Fibroblast of mammary gland (primary cell): ENCODE results near the gene PRDM16.

ENCODE experiments used
- DNase-seq: peaks from one replicate; pipeline ENCODE4 v3.0.0-alpha.2; 2010; ENCODE audit warnings: low read depth
- H3K4me3 ChIP-seq: 2 replicates; pipeline ENCODE4 v1.5.1; 2011; ENCODE audit warnings: low read depth, mild to moderate bottlenecking, low read length, moderate library complexity; ENCODE audit not compliant: control insufficient read depth
- TF ChIP-seq, protein P1 (sequence below): conservative IDR thresholded peaks from 2 replicates; pipeline ENCODE4 v1.5.1; 2011; ENCODE audit warnings: low read depth, low read length, inconsistent platforms; ENCODE audit not compliant: control insufficient read depth, insufficient read depth

The PRDM16 gene

DNA sequence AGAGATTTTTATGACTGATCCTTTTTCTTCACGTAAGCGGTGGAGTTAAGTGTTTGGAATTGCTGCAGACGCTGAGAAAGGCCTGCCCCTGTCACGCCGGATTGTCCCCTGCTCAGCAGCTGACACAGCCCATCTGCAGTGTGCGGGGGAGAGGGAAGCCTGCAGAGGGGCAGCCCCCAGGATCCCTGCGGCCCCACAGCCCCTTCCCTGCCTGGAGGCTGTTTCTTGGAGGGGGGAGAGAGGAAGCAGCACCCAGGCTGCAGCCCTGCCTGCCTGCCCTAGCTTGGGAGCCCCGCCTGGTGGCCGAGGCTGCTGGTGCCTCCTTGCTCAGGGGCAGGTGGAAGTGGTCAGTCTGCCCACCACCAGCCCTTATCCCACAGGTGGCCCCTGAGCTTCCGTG is 50.7 kb downstream of the PRDM16 start:
- TF ChIP-seq, protein P1, sequence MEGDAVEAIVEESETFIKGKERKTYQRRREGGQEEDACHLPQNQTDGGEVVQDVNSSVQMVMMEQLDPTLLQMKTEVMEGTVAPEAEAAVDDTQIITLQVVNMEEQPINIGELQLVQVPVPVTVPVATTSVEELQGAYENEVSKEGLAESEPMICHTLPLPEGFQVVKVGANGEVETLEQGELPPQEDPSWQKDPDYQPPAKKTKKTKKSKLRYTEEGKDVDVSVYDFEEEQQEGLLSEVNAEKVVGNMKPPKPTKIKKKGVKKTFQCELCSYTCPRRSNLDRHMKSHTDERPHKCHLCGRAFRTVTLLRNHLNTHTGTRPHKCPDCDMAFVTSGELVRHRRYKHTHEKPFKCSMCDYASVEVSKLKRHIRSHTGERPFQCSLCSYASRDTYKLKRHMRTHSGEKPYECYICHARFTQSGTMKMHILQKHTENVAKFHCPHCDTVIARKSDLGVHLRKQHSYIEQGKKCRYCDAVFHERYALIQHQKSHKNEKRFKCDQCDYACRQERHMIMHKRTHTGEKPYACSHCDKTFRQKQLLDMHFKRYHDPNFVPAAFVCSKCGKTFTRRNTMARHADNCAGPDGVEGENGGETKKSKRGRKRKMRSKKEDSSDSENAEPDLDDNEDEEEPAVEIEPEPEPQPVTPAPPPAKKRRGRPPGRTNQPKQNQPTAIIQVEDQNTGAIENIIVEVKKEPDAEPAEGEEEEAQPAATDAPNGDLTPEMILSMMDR = no peak
- no peak overlapping the region for H3K4me3 ChIP-seq
- DNase-seq = no peak

DNA sequence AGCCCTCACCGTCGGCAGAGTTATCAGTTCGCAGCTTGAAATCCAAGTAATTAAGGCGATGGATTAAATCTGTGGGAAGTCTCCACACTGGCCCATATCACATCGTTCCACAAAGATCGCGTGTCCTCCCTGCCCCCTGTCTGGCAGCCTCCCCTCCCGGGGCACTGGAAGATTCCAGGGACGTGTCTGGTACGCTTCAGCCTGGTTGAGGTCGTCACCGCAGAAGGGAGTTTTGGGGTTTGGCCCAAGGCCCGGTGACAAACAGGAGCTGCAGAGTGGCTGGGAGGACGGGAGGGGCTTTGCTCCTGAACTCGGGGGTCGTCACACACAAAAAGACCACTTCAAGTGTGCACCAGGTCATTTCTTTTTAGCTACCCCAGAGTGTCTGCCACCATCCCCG is 51.1 kb downstream of the PRDM16 start:
- TF ChIP-seq, protein P1 = no peak
- no peak overlapping the region for H3K4me3 ChIP-seq
- DNase-seq = no peak

DNA sequence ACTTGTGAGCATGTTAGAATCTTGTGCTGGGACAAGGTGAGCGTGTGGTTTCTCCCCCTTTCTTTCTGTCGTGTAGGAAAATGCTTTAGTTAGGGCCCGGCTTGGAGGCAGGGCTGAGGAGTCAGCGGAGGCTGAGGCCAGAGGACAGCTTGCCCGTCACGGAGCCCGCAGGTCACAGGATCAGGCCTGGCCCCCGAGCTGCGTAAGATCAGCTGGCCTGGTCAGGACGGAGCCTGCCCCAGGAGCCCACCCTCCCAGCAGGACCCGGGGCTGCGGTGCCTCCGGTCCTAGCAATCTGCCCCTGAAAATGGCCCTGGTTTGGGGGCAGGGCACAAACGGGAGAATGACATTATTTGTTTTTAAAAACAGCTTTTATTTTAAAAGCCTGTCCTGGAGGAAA is 52.0 kb downstream of the PRDM16 start:
- no peak for DNase-seq
- no peak overlapping the region for H3K4me3 ChIP-seq
- TF ChIP-seq, protein P1 = no peak

DNA sequence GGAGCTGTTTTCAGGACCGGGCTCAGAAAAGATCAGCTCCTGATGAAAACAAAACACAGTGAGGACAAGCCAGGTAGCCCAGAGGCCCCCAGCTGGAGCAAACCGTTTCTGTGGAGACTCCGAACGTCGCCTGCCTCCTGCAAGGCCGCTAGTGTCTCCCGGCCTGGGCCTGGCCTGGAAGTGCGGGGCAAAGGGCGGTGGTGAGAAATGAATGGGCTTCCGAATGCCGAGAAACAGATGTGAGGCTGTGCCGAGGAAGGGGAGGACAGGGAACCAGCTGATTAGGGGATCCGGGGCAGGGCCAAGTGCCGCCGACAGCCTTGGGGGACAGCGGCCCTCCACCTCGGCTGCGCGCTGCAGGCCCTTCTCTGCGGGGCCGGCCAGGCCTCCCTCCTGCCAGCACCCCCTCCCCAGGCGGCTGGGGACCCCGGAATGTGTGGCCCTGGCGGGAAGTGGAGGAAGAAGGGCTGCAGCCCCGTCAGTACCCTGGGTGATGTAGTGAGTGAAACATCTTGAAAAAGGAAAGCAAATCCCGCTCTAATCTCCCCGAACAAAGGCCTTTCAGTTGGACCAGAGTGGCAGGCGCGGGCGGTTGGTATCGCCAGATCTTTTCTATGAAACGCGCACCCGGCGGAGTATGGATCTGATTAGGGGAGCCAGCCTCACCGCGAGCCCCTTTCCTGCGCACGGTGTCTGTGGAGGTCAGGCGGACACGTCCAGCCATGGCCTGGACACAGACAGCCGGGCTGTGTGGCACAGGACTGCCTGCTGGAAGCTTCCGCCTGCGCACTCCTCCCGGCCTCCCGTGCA is 52.6 kb downstream of the PRDM16 start:
- no peak for DNase-seq
- H3K4me3 ChIP-seq = no peak overlapping the region
- TF ChIP-seq, protein P1 = no peak

DNA sequence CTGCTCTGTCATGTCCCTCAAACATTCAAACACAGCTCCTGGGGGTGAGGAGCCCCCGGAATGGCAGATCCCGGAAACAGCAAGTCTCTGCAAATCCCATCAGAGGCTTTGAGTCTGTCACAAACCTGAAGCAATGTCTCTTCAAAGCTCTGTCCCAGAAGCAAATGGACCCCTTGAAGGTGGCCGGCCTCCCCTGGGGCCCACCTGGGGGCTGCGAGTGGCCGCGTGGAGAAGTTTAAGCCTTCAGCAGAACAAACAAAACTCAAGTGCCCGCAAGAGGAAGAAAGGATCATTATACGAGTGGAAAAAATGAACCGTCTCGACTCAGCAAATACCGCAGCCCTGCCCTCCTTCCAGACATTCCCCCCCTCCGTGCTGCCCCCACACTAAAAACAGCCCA is 53.3 kb downstream of the PRDM16 start:
- TF ChIP-seq, protein P1 = no peak
- H3K4me3 ChIP-seq = no peak overlapping the region
- no peak for DNase-seq

DNA sequence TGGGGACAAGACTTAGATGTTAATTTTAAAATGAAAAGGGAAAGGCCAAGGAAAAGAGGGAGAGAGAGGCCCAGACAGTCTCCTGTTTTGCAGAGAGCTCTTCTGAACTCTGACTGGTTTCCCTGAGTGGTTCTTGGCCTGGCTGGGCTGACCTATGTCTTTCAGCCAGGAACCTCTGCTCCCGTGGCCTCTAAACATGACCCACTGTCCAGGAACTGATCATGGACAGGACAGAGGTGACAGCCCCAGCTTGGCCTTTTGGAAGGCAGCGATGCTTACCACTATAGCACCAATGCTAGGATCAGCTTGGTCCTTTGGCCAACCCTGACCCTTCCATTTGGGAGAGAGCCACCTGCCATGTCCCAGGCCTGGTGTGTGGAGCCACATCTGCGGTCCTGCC is 55.2 kb downstream of the PRDM16 start:
- H3K4me3 ChIP-seq = no peak overlapping the region
- TF ChIP-seq, protein P1 = no peak
- no peak for DNase-seq
